IPS-18a (cell line): ENCODE results near the gene SERPINB6.
"Not testable (repeated sequence)": the region's sequence is repeated elsewhere in the genome, so short reads cannot be mapped to it uniquely, and the experiment has no call there.

Experiments
- H3K27ac ChIP-seq: one replicate; pipeline ENCODE4 v1.5.1; 2013; ENCODE audit warnings: low read length
- H3K27me3 ChIP-seq: one replicate; pipeline ENCODE4 v1.6.1; 2013; ENCODE audit warnings: mild to moderate bottlenecking, low read length; ENCODE audit not compliant: control insufficient read depth, insufficient read depth
- H3K36me3 ChIP-seq: one replicate; pipeline ENCODE4 v1.6.1; 2013; ENCODE audit warnings: low read depth, low read length; ENCODE audit not compliant: control insufficient read depth
- H3K4me1 ChIP-seq: one replicate; pipeline ENCODE4 v1.6.1; 2013; ENCODE audit warnings: low read depth, low read length; ENCODE audit not compliant: control insufficient read depth
- H3K4me3 ChIP-seq: one replicate; pipeline ENCODE4 v1.5.1; 2013; ENCODE audit warnings: low read length
- H3K9ac ChIP-seq: one replicate; pipeline ENCODE4 v1.6.1; 2013; ENCODE audit warnings: mild to moderate bottlenecking, low read length, moderate library complexity
- H3K9me3 ChIP-seq: one replicate; pipeline ENCODE4 v1.6.1; 2013; ENCODE audit warnings: low read depth, low read length; ENCODE audit not compliant: control insufficient read depth

The SERPINB6 gene

GRCh38 chr6:3009930-3010329, 38.6 kb upstream of the SERPINB6 start:
- H3K27me3 ChIP-seq, result no peaks in the 10 kb centered on the region
- no peak overlapping the region for H3K9ac ChIP-seq
- peaks cover 31% of the 10 kb centered on the region for H3K4me1 ChIP-seq
- peaks cover 71% of the 10 kb centered on the region for H3K36me3 ChIP-seq
- H3K27ac ChIP-seq, result no peak overlapping the region
- H3K9me3 ChIP-seq, result peaks cover 16% of the 10 kb centered on the region
- H3K4me3 ChIP-seq, result no peak overlapping the region

- not testable (repeated sequence) for H3K4me3 ChIP-seq, H3K9ac ChIP-seq, H3K27ac ChIP-seq, H3K27me3 ChIP-seq
- H3K4me1 ChIP-seq, result peaks cover 32% of the 10 kb centered on the region
- H3K9me3 ChIP-seq, result peaks cover 16% of the 10 kb centered on the region
- peaks cover 64% of the 10 kb centered on the region for H3K36me3 ChIP-seq
Measured at GRCh38 chr6:3008712-3009265, 37.4 kb upstream of the SERPINB6 start.

DNA sequence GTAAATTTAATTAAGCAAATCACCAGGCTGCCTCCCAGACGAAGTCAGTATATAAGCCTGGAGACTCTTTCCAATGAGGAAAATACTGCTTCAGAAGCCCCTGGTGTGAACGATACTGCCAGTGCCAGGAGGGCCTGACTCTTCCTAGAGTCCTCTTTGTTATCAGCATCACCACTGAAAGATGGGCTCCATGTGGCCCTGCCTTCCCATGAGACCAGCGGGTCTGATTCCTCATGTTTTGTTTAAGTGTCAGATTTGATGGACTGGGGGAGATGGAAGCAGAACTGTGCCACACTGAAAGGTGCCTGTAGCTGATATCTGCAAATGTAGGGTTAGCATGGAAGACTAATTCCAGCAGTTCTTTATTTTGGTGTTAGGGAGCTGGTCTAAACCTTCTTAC, 36.2 kb upstream of the SERPINB6 start:
- Histone ChIP-seq H3K27ac (no peak overlapping the region), H3K4me1 (peaks cover 32% of the 10 kb centered on the region), H3K9me3 (peaks cover 16% of the 10 kb centered on the region), H3K36me3 (peaks cover 55% of the 10 kb centered on the region), H3K4me3 (no peak overlapping the region), H3K27me3 (no peaks in the 10 kb centered on the region), H3K9ac (no peak overlapping the region)

DNA sequence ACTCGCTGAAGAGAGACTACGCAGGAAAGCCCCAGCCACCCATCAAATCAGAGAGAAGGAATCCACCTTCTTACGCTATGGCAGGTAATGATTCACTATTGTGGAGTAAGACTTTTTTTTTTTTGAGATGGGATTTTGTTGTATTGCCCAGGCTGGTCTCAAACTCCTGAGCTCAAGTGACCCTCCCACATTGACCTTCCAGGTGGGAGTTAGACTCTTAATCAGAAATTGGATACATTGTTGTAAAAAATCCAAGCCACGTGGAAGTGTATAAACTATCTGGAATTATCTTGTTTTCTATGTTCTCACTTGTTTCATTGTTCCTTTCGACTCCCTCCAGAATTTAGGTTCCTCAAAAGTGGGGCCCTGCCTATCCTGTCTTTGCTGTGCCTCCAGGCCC, 35.1 kb upstream of the SERPINB6 start:
- Histone ChIP-seq H3K27me3 (no peaks in the 10 kb centered on the region), H3K27ac (no peak overlapping the region), H3K36me3 (peaks cover 44% of the 10 kb centered on the region), H3K9ac (no peak overlapping the region), H3K9me3 (peaks cover 8% of the 10 kb centered on the region), H3K4me3 (no peak overlapping the region), H3K4me1 (peaks cover 32% of the 10 kb centered on the region)

DNA sequence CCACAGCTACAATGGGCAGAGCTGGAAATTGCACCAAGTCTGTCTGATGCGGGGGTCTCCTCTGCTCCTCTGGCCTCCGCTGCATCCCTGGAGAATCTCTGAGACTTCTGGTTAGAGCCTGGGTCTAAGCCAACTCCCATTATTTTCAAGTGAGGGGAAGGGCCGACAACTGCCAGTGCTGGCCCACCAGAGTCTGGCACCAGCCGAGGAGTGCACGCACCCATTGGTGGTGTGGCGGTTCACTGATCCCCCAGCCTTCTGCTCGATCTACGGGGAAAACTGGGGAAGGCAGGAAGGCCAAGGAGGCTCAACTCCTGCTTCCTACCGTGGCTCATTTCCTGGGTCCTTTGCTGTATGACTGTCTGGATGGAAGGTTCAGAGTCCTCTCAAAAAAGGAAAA, 34.5 kb upstream of the SERPINB6 start:
- Histone ChIP-seq H3K27me3 (no peaks in the 10 kb centered on the region), H3K4me1 (peaks cover 32% of the 10 kb centered on the region), H3K9me3 (peaks cover 2% of the 10 kb centered on the region), H3K27ac (no peak overlapping the region), H3K9ac (no peak overlapping the region), H3K4me3 (no peak overlapping the region), H3K36me3 (peaks cover 38% of the 10 kb centered on the region)

GRCh38 chr6:3005077-3005476, 33.7 kb upstream of the SERPINB6 start:
- Histone ChIP-seq H3K4me3 (no peak overlapping the region), H3K9me3 (no peaks in the 10 kb centered on the region), H3K36me3 (peaks cover 30% of the 10 kb centered on the region), H3K4me1 (peaks cover 28% of the 10 kb centered on the region), H3K27ac (no peak overlapping the region), H3K27me3 (no peaks in the 10 kb centered on the region), H3K9ac (no peak overlapping the region)

- H3K9me3 ChIP-seq, H3K4me3 ChIP-seq, H3K9ac ChIP-seq, H3K27ac ChIP-seq, H3K27me3 ChIP-seq: not testable (repeated sequence)
- peaks cover 20% of the 10 kb centered on the region for H3K4me1 ChIP-seq
- H3K36me3 ChIP-seq, result peaks cover 28% of the 10 kb centered on the region
Measured at GRCh38 chr6:3003226-3003625, 31.9 kb upstream of the SERPINB6 start.

- no peak overlapping the region for H3K4me3 ChIP-seq
- H3K27me3 ChIP-seq, result peaks cover 4% of the 10 kb centered on the region
- peak overlapping the region; percentile 26 for H3K9ac ChIP-seq
- no peak overlapping the region for H3K27ac ChIP-seq
- peaks cover 20% of the 10 kb centered on the region for H3K36me3 ChIP-seq
- H3K9me3 ChIP-seq, result no peaks in the 10 kb centered on the region
- H3K4me1 ChIP-seq, result peaks cover 16% of the 10 kb centered on the region
Measured at GRCh38 chr6:3001773-3002293, 30.5 kb upstream of the SERPINB6 start.

DNA sequence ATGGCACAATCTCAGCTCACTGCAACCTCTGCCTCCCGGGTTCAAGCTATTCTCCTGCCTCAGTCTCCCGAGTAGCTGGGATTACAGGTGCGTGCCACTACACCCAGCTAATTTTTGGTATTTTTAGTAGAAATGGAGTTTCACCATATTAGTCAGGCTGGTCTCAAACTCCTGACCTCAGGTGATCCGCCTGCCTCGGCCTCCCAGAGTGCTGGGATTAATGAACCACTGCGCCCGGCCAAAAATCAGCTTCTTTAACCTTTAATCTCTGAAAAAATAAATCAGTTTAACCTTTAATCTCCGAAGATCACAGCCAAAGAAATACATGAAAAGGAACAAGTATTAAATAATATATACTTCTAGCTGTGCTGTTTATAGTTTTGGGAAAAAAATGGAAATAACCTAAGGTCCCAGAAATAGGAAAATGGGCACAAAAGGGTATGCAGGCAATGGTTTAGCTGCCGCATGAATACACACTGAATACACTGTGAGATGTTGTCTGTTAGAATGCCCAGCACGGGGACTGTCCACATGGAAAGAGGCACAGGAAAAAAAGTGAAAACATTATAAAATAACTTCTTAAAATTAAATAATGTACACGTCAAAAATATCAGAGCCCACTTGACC, 29.9 kb upstream of the SERPINB6 start:
- peaks cover 4% of the 10 kb centered on the region for H3K27me3 ChIP-seq
- peak overlapping the region; percentile 97 for H3K4me3 ChIP-seq
- H3K36me3 ChIP-seq, result peaks cover 14% of the 10 kb centered on the region
- H3K27ac ChIP-seq, result no peak overlapping the region
- peak overlapping the region; percentile 26 for H3K9ac ChIP-seq
- peaks cover 14% of the 10 kb centered on the region for H3K4me1 ChIP-seq
- H3K9me3 ChIP-seq, result no peaks in the 10 kb centered on the region

- H3K9ac ChIP-seq, result peak within 1 kb of the TSS; percentile 86
- peaks cover 5% of the 10 kb centered on the region for H3K36me3 ChIP-seq
- H3K27ac ChIP-seq, result no peak within 1 kb of the TSS
- peaks cover under 1% of the 10 kb centered on the region for H3K4me1 ChIP-seq
- no peaks in the 10 kb centered on the region for H3K9me3 ChIP-seq
- H3K4me3 ChIP-seq, result peak within 1 kb of the TSS; percentile 97
- H3K27me3 ChIP-seq, result peaks cover 4% of the 10 kb centered on the region
Measured at GRCh38 chr6:2999618-3000557, 28.5 kb upstream of the SERPINB6 start, which contains the start of gene NQO2. TSS of gene NQO2 (plus strand) at chr6:2999894. CDS start at chr6:3006553, 6,659 bp downstream.

- peak overlapping the region; percentile 21 for H3K9ac ChIP-seq
- no peaks in the 10 kb centered on the region for H3K4me1 ChIP-seq
- H3K4me3 ChIP-seq, result peak overlapping the region; percentile 61
- no peaks in the 10 kb centered on the region for H3K9me3 ChIP-seq
- peaks cover 4% of the 10 kb centered on the region for H3K27me3 ChIP-seq
- no peaks in the 10 kb centered on the region for H3K36me3 ChIP-seq
- no peak overlapping the region for H3K27ac ChIP-seq
Measured at GRCh38 chr6:2998998-2999617, 27.7 kb upstream of the SERPINB6 start.
